Measurements from ENCODE around the gene FBXL17.

FBXL17 gene

DNA sequence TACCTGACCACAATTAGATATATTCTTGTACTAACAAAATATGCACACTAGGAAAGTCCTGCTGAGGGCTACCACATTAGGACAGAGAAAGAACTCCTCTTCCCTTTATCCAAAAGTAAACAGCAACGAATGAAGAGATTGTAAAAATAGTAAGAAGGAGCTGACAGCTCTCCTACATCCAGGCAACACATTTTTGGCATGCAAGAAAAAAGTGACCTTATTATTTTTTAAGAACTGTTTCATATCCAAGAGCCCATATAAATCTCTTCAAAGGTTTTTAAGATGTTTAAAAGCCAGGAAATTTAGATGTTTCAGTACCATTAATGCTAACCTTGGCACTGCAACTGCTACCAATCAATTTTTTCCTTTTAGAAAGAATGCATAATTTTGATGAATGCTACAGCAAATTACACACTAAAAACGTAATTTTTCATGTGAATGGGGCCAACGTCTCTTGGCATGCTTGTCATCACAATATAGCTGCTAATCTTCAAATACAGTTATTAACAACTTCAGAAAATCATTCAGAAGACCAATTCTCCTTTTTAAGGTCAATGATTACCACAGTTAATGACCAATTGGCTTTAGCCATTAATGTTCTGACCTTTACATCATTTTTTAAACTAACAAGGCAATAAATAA, 132.0 kb downstream of the FBXL17 start:
- no peak for DNase-seq (ENCODE audit: low spot score)

GRCh38 chr5:108249095-108249784, 132.7 kb downstream of the FBXL17 start:
- DNase-seq (ENCODE audit: low spot score), result no peak

DNA sequence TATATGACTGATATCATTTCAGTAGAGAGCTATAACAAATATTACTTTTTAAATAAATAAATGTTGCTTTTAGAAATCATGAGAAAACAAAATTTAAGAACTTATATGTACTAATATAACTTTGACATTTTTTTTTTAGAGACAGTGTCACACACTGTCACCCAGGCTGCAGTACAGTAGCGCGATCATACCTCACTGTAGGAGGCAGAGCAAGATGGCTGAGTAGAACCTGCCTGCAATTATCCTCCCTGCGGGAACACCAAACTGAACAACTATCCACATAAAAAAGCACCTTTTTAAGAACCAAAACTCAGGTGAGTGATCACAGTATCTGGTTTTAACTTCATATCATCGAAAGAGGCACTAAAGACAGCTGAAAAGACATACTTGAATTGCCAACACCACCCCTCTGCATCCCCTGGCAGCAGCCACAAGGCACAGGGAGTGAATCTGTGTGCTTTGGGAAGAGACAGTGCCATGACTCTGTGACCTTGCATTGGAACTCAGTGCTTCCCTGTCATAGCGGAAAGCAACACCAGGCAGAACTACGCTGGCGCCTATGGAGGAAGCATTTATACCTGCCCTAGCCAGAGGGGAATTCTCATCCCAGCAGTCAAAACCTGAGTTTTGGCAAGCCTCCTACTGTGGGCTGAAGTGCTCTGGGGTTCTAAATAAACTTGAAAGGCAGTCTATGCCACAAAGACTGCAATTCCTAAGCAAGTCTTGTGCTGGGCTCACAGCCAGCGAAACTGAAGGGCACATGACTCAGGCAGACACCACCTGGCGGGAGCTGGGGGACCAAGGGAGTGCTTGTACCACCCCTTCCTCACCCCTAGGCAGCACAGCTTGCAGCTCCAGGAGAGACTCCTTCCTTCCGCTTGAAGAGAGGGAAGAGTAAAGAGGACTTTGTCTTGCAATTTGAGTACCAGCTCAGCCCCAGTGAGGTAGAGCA, 142.7 kb downstream of the FBXL17 start:
- DNase-seq (ENCODE audit: low spot score), result no peak

GRCh38 chr5:108238461-108238860, 143.4 kb downstream of the FBXL17 start:
- no peak for DNase-seq (ENCODE audit: low spot score)

DNA sequence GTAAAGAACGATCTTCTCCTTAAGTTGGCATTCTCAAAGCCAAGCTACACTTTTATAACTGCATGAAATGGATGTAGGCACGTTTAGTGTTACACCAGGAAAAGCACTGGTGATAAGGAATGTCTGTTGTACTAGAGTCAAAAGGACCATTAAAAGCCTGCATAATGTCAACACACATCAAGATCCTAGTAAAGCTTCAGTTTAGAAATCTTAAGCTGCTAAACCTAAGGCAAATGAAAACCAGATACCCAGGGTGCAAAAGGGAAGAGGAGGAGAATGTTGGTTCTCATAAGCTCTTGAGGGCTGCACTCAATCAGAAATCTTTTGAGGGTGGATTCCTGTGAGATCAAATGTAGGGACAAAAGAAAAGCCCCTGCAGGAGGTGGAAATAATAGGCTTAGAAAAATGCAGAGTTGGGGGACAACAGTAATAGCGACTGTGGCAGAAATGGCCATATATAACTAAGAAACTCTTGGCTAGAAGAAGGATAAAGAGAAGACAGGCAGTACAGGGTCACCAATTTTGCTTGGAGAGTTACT, 148.2 kb downstream of the FBXL17 start:
- no peak for DNase-seq (ENCODE audit: low spot score)

DNA sequence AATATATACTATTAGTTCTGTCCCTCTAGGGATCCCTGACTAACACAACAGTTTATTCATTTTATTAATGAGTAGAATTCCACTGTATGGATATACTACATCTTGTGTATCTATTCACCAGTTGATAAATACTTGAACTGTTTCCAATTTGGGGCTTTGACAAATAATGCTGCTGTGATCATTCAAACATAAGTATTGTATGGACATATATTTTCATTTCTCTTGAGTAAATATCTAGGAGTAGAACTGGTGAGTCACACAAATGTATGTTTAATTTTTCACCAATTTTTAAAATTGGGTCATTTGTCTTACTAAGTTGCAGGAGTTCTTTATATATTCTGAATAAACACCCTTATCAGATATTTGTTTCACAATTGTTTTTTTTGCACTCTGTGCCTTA, 149.1 kb downstream of the FBXL17 start:
- DNase-seq (ENCODE audit: low spot score), result no peak

GRCh38 chr5:108222011-108222410, 159.9 kb downstream of the FBXL17 start:
- DNase-seq (ENCODE audit: low spot score), result no peak

- no peak for DNase-seq (ENCODE audit: low spot score)
Measured at GRCh38 chr5:108220834-108221233, 161.1 kb downstream of the FBXL17 start.

DNA sequence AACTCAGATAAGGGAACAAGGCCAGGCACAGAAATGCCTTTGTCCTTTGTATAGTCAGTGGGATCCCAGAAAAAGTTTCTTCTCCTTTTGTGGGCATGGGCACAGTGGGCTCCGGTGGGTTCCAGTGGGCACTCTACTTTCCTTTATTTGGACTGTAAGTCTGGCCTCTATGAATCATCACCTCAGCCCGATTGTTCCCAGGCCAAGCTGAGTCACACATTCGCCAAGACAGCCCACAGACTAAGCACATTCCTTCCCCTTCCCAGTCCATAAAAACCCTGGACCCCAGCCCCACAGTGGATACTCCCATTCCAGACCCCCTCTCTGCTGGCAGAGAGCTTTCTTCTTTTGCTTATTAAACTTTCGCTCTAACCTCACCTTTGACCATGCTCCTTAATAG, 165.0 kb downstream of the FBXL17 start:
- no peak for DNase-seq (ENCODE audit: low spot score)

DNA sequence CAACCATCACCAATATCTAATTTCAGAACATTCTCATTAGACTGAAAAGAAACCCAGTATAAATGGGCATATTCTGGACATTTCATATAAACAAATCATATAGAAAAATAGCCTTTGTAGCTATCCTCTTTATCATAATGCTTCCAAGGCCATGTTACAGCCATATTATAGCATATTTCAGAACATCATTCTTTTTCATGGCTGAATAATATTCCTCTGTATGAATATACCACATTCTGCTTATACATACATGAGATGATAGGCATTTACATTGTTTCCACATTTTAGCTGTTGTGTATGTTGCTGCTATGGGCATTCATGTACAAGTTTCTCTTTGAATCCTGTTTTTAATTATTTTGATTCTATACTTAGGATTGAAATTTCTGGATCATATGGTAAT, 167.0 kb downstream of the FBXL17 start:
- DNase-seq (ENCODE audit: low spot score), result no peak

DNA sequence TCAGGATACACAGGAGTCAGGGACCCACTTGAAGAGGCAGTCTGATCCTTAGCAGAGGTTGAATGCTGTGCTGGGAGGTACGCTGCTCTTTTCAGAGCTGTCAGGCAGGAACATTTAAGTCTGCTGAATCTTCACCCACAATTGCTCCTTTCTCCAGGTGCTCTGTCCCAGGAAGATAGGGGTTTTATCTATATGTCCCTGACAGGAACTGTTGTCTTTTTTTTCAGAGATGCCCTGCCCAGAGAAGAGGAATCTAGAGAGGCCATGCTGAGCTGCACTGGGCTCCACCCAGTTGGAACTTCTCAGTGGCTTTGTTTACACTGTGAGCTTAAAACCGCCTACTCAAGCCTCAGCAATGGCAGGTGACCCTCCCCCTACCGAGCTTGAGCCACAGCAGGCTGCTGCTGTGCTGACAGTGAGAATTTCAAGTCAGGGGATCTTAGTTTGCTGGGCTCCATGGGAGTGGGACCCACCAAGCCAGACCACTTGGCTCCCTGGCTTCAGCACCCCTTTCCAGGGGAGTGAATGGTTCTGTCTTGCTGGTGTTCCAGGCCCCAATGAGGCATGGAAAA, 169.0 kb downstream of the FBXL17 start:
- no peak for DNase-seq (ENCODE audit: low spot score)

DNA sequence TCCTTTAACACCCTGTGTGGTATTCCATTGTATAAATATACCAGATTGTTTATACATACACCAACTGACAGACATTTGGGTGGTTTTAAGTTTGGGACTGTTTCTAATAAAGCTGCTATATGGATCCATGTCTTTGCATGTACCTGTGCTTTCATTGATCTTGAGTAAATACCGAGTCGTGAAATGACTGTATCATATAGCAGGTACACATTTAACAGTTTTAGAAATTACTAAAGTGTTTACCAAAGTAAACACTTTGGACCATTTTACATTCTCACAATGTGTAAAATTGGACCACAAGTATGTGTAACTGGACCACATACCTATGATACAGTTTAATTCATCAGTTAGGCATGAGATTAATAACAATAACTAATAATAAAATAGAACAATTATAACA, 175.2 kb downstream of the FBXL17 start:
- no peak for DNase-seq (ENCODE audit: low spot score)

- no peak for DNase-seq (ENCODE audit: low spot score)
Measured at GRCh38 chr5:108201721-108202120, 180.2 kb downstream of the FBXL17 start.

- no peak for DNase-seq (ENCODE audit: low spot score)
Measured at GRCh38 chr5:108196276-108196675, 185.6 kb downstream of the FBXL17 start.

DNA sequence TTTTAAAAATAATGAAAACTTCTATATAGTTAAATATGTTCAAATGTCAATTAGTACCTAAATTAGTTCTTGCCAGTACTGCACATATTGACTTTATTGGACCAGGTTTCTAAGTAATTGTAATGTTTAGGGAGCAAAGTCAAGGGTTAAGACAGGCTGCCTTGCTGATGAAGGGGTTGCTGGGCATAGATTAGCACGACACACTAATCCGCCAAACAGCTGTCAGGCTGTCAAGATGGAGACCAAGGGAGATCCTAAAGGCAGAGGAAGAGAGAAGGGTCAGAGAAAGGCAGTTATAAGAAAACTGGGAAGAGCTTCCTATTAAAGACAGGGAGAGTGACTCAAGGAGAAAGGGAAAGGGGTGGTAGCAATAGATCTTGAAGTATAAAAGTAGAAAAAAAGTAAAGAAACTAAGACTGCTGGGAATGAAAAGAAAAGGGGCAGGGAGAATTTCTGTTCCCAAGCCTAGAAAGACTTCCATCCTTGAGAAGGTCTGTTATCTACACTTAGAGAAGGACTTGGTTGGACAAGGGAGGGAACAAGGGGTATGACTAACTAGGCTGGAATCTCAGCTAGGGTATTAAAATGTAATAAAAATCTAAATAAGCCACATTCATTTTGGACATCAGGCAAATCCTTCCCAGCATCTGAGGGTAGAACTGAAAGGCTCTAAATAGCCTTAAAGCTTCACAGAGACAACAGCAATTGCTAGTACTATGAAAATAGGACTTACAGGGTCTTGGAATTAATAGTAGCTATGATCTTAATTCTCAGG, 188.7 kb downstream of the FBXL17 start:
- peak; percentile 81 for DNase-seq (ENCODE audit: low spot score)

DNA sequence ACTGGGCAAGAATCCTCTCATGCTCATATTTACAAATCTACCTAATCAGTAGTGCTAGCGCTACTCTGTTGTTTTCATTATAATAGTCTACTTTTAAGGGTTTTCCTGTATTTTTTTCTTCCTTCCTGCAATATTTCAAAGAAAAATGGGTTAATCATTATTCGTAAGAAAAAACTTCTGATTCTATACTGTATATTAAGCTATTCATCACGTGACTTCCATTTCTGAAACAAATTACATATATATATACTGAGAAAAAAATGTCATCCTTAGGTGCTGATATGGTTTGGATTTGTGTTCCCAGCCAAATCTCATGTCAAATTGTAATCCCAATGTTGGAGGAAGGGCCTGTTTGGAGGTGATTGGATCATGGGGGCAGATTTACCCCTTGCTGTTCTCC, 197.0 kb downstream of the FBXL17 start:
- DNase-seq (ENCODE audit: low spot score), result no peak

DNA sequence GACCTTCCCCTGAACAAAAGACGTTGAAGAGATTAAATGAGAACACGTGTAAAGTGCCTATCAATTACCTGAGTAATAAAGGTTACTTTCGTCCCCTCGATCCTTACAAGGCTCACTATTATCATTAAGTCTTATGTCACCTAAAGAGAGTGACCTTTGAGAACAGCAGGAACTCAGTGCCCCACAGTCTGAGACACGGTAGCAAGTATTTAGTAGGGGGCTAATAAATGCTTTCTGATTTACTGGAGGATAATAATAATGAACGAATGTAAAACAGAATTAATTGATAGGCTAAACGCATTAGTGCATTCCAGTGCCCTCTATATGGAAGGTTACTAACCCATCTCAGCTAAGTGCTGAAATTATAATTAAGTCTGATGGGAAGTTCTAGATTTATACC, 199.9 kb downstream of the FBXL17 start:
- no peak for DNase-seq (ENCODE audit: low spot score)

DNA sequence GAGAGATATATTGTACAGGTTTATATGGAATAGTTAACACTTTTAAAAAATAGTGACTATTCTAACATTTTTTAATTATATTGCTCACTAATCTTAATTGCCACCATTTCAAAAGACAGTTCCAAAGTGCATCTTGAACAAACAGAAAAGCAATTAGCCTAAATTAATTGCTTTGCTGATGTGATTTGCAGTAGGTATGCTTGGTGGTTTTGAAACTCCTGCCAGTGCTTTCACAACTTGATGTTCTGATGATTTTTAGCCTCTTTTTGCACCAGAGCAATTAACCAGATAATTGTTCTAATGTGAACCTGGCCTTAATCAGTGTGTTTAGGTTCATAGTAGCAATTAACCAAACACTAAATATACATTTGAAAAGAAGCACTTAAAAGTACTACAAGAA, 207.6 kb downstream of the FBXL17 start:
- no peak for DNase-seq (ENCODE audit: low spot score)

DNA sequence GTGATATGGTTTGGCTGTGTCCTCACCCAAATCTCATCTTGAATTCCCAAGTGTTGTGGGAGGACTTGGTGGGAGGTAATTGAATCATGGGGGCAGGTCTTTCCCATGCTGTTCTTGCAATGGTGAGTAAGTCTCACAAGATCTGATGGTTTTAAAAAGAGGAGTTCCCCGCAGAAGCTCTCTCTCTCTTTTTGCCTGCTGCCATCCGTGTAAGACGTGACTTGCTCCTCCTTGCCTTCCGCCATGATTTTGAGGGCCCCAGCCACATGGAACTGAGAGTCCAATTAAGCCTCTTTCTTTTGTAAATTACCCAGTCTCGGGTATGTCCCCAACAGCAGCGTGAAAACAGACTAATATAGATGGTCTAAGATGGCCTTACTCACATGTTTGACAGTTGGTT, 210.1 kb downstream of the FBXL17 start:
- no peak for DNase-seq (ENCODE audit: low spot score)

- DNase-seq (ENCODE audit: low spot score), result no peak
Measured at GRCh38 chr5:108168915-108169314, 213.0 kb downstream of the FBXL17 start.

- no peak for DNase-seq (ENCODE audit: low spot score)
Measured at GRCh38 chr5:108167174-108167573, 214.7 kb downstream of the FBXL17 start.

DNA sequence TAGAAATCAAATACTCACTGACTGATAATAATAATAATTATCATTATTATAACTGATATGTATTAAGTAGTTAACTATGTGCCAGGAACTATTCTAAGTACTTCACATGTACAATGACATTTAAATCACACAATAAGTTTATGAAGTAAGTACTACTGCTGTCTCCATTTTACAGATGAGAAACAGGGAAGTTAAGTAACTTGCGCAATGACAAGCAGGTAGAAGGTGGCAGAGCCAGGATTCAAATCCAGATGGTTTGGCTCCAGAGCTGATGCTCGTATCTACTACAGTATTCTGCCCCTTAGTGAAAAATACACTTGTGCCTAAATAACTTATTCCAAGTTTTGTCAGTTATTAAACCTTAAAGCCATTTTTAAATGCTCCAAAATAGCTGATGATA, 217.3 kb downstream of the FBXL17 start:
- no peak for DNase-seq (ENCODE audit: low spot score)
